SK-N-SH treated with all-trans-retinoic acid at 6 μM for 48 hours (cell line): Measurements from ENCODE around the gene FAM13B.

Experiments used
- ARNTL ChIP-seq: fragments of 450-650 bp; formaldehyde crosslinking; IDR thresholded peaks from 2 replicates; pipeline ENCODE4 v1.5.0; 2020; ENCODE audit warnings: low read depth, mild to moderate bottlenecking, moderate library complexity, borderline replicate concordance
- CSDC2 ChIP-seq: fragments of 250-450 bp; sonication (Bioruptor Pico); IDR thresholded peaks from 2 replicates; pipeline ENCODE4 v1.5.0; 2020; ENCODE audit warnings: mild to moderate bottlenecking, moderate library complexity
- GLIS3 ChIP-seq: fragments of 250-450 bp; sonication (Bioruptor Pico); IDR thresholded peaks from 2 replicates; pipeline ENCODE4 v1.5.0; 2020; ENCODE audit warnings: mild to moderate bottlenecking, moderate library complexity
- OSR1 ChIP-seq: fragments of 250-450 bp; sonication (Bioruptor Pico); IDR thresholded peaks from 2 replicates; pipeline ENCODE4 v1.8.0; 2022; ENCODE audit warnings: moderate library complexity, mild to moderate bottlenecking, inconsistent platforms
- RARB ChIP-seq: fragments of 250-450 bp; sonication (Bioruptor Pico); IDR thresholded peaks from 2 replicates; pipeline ENCODE4 v1.8.0; 2021; ENCODE audit warnings: mild to moderate bottlenecking, moderate library complexity
- SNAI2 ChIP-seq: fragments of 250-450 bp; sonication (Bioruptor Pico); IDR thresholded peaks from 2 replicates; pipeline ENCODE4 v1.5.0; 2020; ENCODE audit warnings: mild to moderate bottlenecking, moderate library complexity
- ZFP30 ChIP-seq: fragments of 450-650 bp; formaldehyde crosslinking; IDR thresholded peaks from 2 replicates; pipeline ENCODE4 v1.5.0; 2022; ENCODE audit warnings: mild to moderate bottlenecking, moderate library complexity
- TF ChIP-seq, protein P1 (sequence below): fragments of 250-450 bp; sonication (Bioruptor Pico); IDR thresholded peaks from 2 replicates; pipeline ENCODE4 v1.8.0; 2020; ENCODE audit warnings: mild to moderate bottlenecking, moderate library complexity, borderline replicate concordance
- TF ChIP-seq, protein P2 (sequence below): fragments of 250-450 bp; sonication (Bioruptor Pico); IDR thresholded peaks from 2 replicates; pipeline ENCODE4 v1.5.1; 2020; ENCODE audit warnings: low read depth, mild to moderate bottlenecking, moderate library complexity
- TF ChIP-seq, protein P3 (sequence below): fragments of 250-450 bp; sonication (Bioruptor Pico); IDR thresholded peaks from 2 replicates; pipeline ENCODE4 v1.8.0; 2021; ENCODE audit warnings: low read depth, mild to moderate bottlenecking, moderate library complexity, borderline replicate concordance

DNA sequence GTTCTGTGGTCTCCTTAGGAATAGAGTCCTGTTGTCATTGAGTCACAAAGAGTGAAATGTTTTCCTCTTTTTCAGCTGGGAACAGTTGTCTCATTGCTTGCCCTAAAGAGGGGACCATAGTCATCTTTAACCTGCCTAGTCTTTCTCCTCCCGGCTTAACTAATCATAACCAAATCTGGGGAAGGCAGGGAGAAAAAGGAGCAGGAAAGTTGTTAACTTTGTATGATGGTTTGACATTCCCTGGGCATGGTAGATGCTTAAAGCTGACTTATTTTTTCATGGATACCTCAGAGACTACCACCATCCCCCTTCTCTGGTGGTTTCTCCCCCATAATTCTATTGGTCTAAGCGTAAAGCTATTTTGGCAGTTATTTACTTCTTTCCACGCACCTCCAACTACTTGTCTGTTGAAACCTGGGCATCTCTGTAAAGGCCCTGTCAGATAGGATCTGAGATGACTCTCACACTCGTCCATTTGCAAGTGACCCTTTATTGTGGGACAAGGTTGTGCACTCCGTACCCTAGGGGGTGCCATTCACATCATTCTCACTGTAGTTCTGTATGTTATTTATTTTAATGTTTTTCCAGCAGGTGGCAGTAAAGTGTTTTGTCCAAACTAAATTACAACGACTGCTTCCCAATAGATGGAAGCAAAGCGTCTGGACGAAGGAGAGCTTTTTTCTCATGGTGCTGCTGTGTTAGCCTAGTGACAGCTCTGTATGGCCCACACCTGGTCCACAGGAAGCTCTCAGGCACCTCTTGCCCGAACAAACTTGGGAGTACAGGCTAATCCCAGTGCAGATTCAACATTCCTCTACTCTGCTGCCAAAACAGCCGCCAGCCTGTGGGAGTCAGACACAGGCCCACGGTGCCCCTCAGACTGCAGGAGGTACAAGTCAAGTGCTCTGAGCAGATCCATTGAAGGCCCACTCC, 3.0 kb upstream of the FAM13B start:
- TF ChIP-seq ZFP30 (CRISPR knock-in tag) (no peak), CSDC2 (CRISPR knock-in tag) (no peak), OSR1 (CRISPR knock-in tag) (no peak), RARB (CRISPR knock-in tag) (no peak), SNAI2 (CRISPR knock-in tag) (no peak), GLIS3 (CRISPR knock-in tag) (no peak), ARNTL (CRISPR knock-in tag) (no peak)
- TF ChIP-seq, protein P1, sequence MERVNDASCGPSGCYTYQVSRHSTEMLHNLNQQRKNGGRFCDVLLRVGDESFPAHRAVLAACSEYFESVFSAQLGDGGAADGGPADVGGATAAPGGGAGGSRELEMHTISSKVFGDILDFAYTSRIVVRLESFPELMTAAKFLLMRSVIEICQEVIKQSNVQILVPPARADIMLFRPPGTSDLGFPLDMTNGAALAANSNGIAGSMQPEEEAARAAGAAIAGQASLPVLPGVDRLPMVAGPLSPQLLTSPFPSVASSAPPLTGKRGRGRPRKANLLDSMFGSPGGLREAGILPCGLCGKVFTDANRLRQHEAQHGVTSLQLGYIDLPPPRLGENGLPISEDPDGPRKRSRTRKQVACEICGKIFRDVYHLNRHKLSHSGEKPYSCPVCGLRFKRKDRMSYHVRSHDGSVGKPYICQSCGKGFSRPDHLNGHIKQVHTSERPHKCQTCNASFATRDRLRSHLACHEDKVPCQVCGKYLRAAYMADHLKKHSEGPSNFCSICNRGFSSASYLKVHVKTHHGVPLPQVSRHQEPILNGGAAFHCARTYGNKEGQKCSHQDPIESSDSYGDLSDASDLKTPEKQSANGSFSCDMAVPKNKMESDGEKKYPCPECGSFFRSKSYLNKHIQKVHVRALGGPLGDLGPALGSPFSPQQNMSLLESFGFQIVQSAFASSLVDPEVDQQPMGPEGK (CRISPR knock-in tag), result no peak
- TF ChIP-seq, protein P2, sequence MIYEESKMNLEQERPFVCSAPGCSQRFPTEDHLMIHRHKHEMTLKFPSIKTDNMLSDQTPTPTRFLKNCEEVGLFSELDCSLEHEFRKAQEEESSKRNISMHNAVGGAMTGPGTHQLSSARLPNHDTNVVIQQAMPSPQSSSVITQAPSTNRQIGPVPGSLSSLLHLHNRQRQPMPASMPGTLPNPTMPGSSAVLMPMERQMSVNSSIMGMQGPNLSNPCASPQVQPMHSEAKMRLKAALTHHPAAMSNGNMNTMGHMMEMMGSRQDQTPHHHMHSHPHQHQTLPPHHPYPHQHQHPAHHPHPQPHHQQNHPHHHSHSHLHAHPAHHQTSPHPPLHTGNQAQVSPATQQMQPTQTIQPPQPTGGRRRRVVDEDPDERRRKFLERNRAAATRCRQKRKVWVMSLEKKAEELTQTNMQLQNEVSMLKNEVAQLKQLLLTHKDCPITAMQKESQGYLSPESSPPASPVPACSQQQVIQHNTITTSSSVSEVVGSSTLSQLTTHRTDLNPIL (CRISPR knock-in tag), result no peak
- TF ChIP-seq, protein P3, sequence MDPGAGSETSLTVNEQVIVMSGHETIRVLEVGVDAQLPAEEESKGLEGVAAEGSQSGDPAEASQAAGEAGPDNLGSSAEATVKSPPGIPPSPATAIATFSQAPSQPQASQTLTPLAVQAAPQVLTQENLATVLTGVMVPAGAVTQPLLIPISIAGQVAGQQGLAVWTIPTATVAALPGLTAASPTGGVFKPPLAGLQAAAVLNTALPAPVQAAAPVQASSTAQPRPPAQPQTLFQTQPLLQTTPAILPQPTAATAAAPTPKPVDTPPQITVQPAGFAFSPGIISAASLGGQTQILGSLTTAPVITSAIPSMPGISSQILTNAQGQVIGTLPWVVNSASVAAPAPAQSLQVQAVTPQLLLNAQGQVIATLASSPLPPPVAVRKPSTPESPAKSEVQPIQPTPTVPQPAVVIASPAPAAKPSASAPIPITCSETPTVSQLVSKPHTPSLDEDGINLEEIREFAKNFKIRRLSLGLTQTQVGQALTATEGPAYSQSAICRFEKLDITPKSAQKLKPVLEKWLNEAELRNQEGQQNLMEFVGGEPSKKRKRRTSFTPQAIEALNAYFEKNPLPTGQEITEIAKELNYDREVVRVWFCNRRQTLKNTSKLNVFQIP, result no peak
